A549 (cell line): ENCODE measurements around the gene PARD6G.

Experiments used
- CTCF ChIP-seq: fragments of >200 bp; sonication (Bioruptor Twin); formaldehyde crosslinking; IDR thresholded peaks from 3 replicates; pipeline ENCODE4 v1.5.1; 2016
- EP300 ChIP-seq, 2 experiments: fragments of >200 bp; sonication (Bioruptor Twin); formaldehyde crosslinking; IDR thresholded peaks; 2 replicates in 1 of 2; 3 replicates in 1 of 2; pipeline ENCODE4 v1.6.1; 2016 to 2017
- HOXA7 ChIP-seq: fragments of 250-450 bp; sonication (Bioruptor Pico); IDR thresholded peaks from 2 replicates; pipeline ENCODE4 v1.5.0; 2020; ENCODE audit warnings: mild to moderate bottlenecking, moderate library complexity
- MAX ChIP-seq: IDR thresholded peaks from 2 replicates; pipeline ENCODE4 v1.6.1; 2012
- MAZ ChIP-seq: fragments of 150-350 bp; IDR thresholded peaks from 2 replicates; pipeline ENCODE4 v1.6.1; 2014; ENCODE audit warnings: antibody characterized with exemption, low read depth, low read length, borderline replicate concordance
- RAD21 ChIP-seq, 2 experiments: fragments of >200 bp in 1 of 2; sonication (Bioruptor Twin) in 1 of 2; formaldehyde crosslinking in 1 of 2; IDR thresholded peaks in 1 of 2; conservative IDR thresholded peaks in 1 of 2; 2 replicates in 1 of 2; 3 replicates in 1 of 2; pipeline ENCODE4 v1.6.1; 2012 to 2018; ENCODE audit warnings: inconsistent platforms in 1 of 2
- REST ChIP-seq: fragments of 200-600 bp; sonication (generic); IDR thresholded peaks from 2 replicates; pipeline ENCODE4 v1.6.1; 2016; ENCODE audit warnings: antibody characterized with exemption, mild to moderate bottlenecking, moderate library complexity

GRCh38 chr18:80187956-80188642, 59.2 kb downstream of the PARD6G start:
- TF ChIP-seq REST (no peak), RAD21 (conservative IDR thresholded peaks at IDR 0.05 in 1 of 2, IDR thresholded peaks at IDR 0.05 in 1 of 2) (no peak), HOXA7 (CRISPR knock-in tag) (no peak), CTCF (no peak), MAZ (no peak), EP300 (IDR thresholded peaks at IDR 0.05) (no peak), MAX (no peak)
